K562 (cell line): Measurements from ENCODE around the gene DENR. TPM values are rescaled to one million over a fixed set of nuclear protein-coding genes. Genes with fewer than 3 reads are reported as not detected.

ENCODE experiments used
- ATAC-seq: fragments of 200-7000 bp; cut with Tn5 transposase; 3 replicates; pipeline ENCODE4 v1.9.1; 2020; ENCODE audit warnings: moderate library complexity
- BruUV-seq: library from RNA; stranded (reverse); fragments of 400-500 nt; replicated peaks from 2 replicates; lab custom pipeline; 2021; lab: Mats Ljungman, UMichigan
- CTCF ChIA-PET: fragments of 300-600 bp; formaldehyde crosslinking; extraction: SDS; loops from one replicate; lab custom pipeline; 2021; ENCODE audit warnings: low intra/inter-chr PET ratio; lab: Yijun Ruan, JAX
- POLR2A ChIA-PET: fragments of 300-600, 350-650 bp; sonication (Branson Sonifier 250); formaldehyde crosslinking; extraction: SDS; loops from one replicate; lab custom pipeline; 2021; ENCODE audit warnings: antibody characterized with exemption, inconsistent platforms; lab: Yijun Ruan, JAX
- DNase-seq, 4 experiments: peaks; one replicate each; pipeline versions ENCODE4 v3.0.0 to v3.0.0-alpha.2; 2011 to 2018; ENCODE audit warnings: low spot score in 3 of 4, mixed read lengths in 3 of 4; ENCODE audit errors: extremely low read depth in 1 of 4
- FAIRE-seq: peaks from 2 replicates; lab custom pipeline; 2011; peaks lifted over from hg19 to GRCh38; lab: Jason Lieb, UNC
- H2AFZ ChIP-seq: 2 replicates; pipeline ENCODE4 v1.6.0; 2011; ENCODE audit warnings: low read depth, low read length, control low read depth, inconsistent platforms
- H3K27ac ChIP-seq: fragments of 200-600 bp; 3 replicates; pipeline ENCODE4 v1.8.0; 2011; ENCODE audit warnings: low read depth, mild to moderate bottlenecking, control low read depth, inconsistent platforms, low read length, moderate library complexity, mixed read lengths; ENCODE audit errors: extremely low read depth
- H3K27me3 ChIP-seq, 2 experiments: fragments of 300-600 bp in 1 of 2; 2 replicates in 1 of 2; 3 replicates in 1 of 2; pipeline versions ENCODE4 v1.6.0 to v1.8.0; 2011; ENCODE audit warnings: inconsistent platforms in 2 of 2, low read length in 2 of 2, mild to moderate bottlenecking in 1 of 2, mixed read lengths in 1 of 2, moderate library complexity in 1 of 2; ENCODE audit not compliant: control insufficient read depth in 2 of 2, insufficient read depth in 2 of 2
- H3K36me3 ChIP-seq: fragments of 300-600 bp; 3 replicates; pipeline ENCODE4 v1.8.0; 2011; ENCODE audit warnings: mild to moderate bottlenecking, low read length, inconsistent platforms; ENCODE audit not compliant: control insufficient read depth, insufficient read depth
- H3K4me1 ChIP-seq, 2 experiments: fragments of 200-600 bp in 1 of 2; replicated peaks in 1 of 2; 2 replicates in 1 of 2; 3 replicates in 1 of 2; pipeline versions ENCODE4 v1.5.1 to v1.8.0; 2011; ENCODE audit warnings: inconsistent platforms in 2 of 2, low read length in 2 of 2, mild to moderate bottlenecking in 1 of 2, mixed read lengths in 1 of 2, moderate library complexity in 1 of 2; ENCODE audit not compliant: control insufficient read depth in 2 of 2, insufficient read depth in 2 of 2
- H3K4me2 ChIP-seq: 2 replicates; pipeline ENCODE4 v1.6.1; 2011; ENCODE audit warnings: low read length, control low read depth, inconsistent platforms, mixed read lengths; ENCODE audit not compliant: insufficient read depth
- H3K4me3 ChIP-seq: fragments of 200-600 bp; sonication (generic), shearing (Covaris generic); 2 replicates; pipeline ENCODE4 v1.5.1; 2016; ENCODE audit warnings: control low read depth, inconsistent platforms
- H3K79me2 ChIP-seq: fragments of 200-600 bp; 3 replicates; pipeline ENCODE4 v1.8.0; 2011; ENCODE audit warnings: low read length, inconsistent platforms; ENCODE audit not compliant: control insufficient read depth, insufficient read depth
- H3K9ac ChIP-seq, 2 experiments: 2 replicates each; pipeline versions ENCODE4 v1.6.0 to v1.6.1; 2011; ENCODE audit warnings: low read depth in 2 of 2, low read length in 2 of 2, control low read depth in 1 of 2, inconsistent platforms in 1 of 2, mild to moderate bottlenecking in 1 of 2, mixed read lengths in 1 of 2; ENCODE audit not compliant: insufficient read depth in 1 of 2
- H3K9me1 ChIP-seq: one replicate; pipeline ENCODE4 v1.6.0; 2011; ENCODE audit warnings: inconsistent platforms, mild to moderate bottlenecking, low read length, moderate library complexity; ENCODE audit not compliant: control insufficient read depth, insufficient read depth
- H3K9me3 ChIP-seq: replicated peaks from 2 replicates; pipeline ENCODE4 v1.5.1; 2011; ENCODE audit warnings: low read depth, low read length, inconsistent platforms; ENCODE audit not compliant: control insufficient read depth, insufficient read depth
- H4K20me1 ChIP-seq: replicated peaks from 2 replicates; pipeline ENCODE4 v1.6.1; 2011; ENCODE audit warnings: low read length, inconsistent platforms, mixed read lengths; ENCODE audit not compliant: control insufficient read depth, insufficient read depth
- CBX5 ChIP-seq: IDR thresholded peaks from 2 replicates; pipeline ENCODE4 v1.6.1; 2014; ENCODE audit warnings: low read depth, borderline replicate concordance
- HDGF ChIP-seq: fragments of 450-650 bp; IDR thresholded peaks from 2 replicates; pipeline ENCODE4 v1.6.1; 2016
- HNRNPL ChIP-seq: fragments of 200-400 bp; formaldehyde crosslinking; IDR thresholded peaks from 2 replicates; pipeline ENCODE4 v1.6.1; 2017; ENCODE audit warnings: low read depth, mild to moderate bottlenecking, low read length
- NCOR1 ChIP-seq: fragments of 450-650 bp; IDR thresholded peaks from 2 replicates; pipeline ENCODE4 v1.6.1; 2016; ENCODE audit warnings: mild to moderate bottlenecking, moderate library complexity
- POLR2AphosphoS2 ChIP-seq: IDR thresholded peaks from 2 replicates; pipeline ENCODE4 v1.6.1; 2012; ENCODE audit warnings: low read length, improper control_type of control experiment
- POLR2G ChIP-seq: fragments of 200-400 bp; formaldehyde crosslinking; IDR thresholded peaks from 2 replicates; pipeline ENCODE4 v1.6.1; 2017; ENCODE audit warnings: low read depth, mild to moderate bottlenecking, antibody characterized with exemption, low read length, moderate library complexity
- POLR3G ChIP-seq: IDR thresholded peaks from 2 replicates; pipeline ENCODE4 v1.6.1; 2011; ENCODE audit not compliant: insufficient read length, insufficient replicate concordance; ENCODE audit errors: extremely low read depth
- WGBS: fragments of 100-300 bp; shearing (Covaris generic); methylation state at CpG from one replicate; pipeline ENCODE4 v1.1.6; 2016; ENCODE audit warnings: low coverage, mixed read lengths; ENCODE audit not compliant: insufficient coverage; ENCODE audit errors: missing lambda C conversion rate; 5-methylcytosine and 5-hydroxymethylcytosine counted together
- in situ Hi-C: fragments of 300-500 bp; cut with MboI; formaldehyde crosslinking; loops from 4 replicates; pipeline ENCODE4 v1.15.0; 2018; ENCODE audit warnings: inconsistent platforms, mixed read lengths
- intact Hi-C: fragments of 100-400 bp; cut with micrococcal nuclease; formaldehyde crosslinking; loops from 2 replicates; pipeline ENCODE4 v1.14.2; 2022
- polyA plus RNA-seq, 8 experiments: library from polyadenylated mRNA; depleted of rRNA in 4 of 8; stranded (reverse) in 5 of 8; unstranded in 3 of 8; fragments of >200 nt; fragmentation: Nextera tagmentation in 2 of 8; fragmentation: Illumina TruSeq in 1 of 8; extraction: Ambion mirVana in 2 of 8; extraction: Trizol in 1 of 8; gene quantifications; 2 replicates each; pipeline versions ENCODE4 v1.2.1 to v1.2.3, GENCODE V29; 2011 to 2014; ENCODE audit warnings: inconsistent platforms in 1 of 8, missing spikeins in 1 of 8
- total RNA-seq, 7 experiments: library from RNA; depleted of rRNA in 6 of 7; stranded (reverse); fragments of >200 nt in 6 of 7; fragmentation: Illumina TruSeq in 2 of 7; extraction: Trizol in 2 of 7; gene quantifications; 2 replicates each; pipeline versions ENCODE4 v1.2.1 to v1.2.3, GENCODE V29; 2011 to 2021; ENCODE audit warnings: low replicate concordance in 1 of 7
- TF ChIP-seq, protein P1 (sequence below): sonication (generic); formaldehyde crosslinking; IDR thresholded peaks from 2 replicates; pipeline ENCODE4 v1.8.1; 2022; ENCODE audit warnings: missing genetic modification reagents
- TF ChIP-seq, protein P2 (sequence below): fragments of 450-650 bp; IDR thresholded peaks from 2 replicates; pipeline ENCODE4 v1.6.1; 2016; ENCODE audit warnings: borderline replicate concordance
- TF ChIP-seq, protein P3 (sequence below): fragments of 450-650 bp; IDR thresholded peaks from 2 replicates; pipeline ENCODE4 v1.6.1; 2016; ENCODE audit warnings: missing biosample characterization, missing genetic modification characterization
- TF ChIP-seq, protein P4 (sequence below): fragments of 250-450 bp; sonication (Bioruptor Pico); IDR thresholded peaks from 2 replicates; pipeline ENCODE4 v1.5.0; 2020; ENCODE audit warnings: mild to moderate bottlenecking

Gene DENR
- total and polyA plus RNA-seq, 9 of the 15 experiments (the other 6 are each of a cell fraction or from before 2014, with no cell fraction given), result 32.5 to 77.4 (median 54.7) TPM

DNA sequence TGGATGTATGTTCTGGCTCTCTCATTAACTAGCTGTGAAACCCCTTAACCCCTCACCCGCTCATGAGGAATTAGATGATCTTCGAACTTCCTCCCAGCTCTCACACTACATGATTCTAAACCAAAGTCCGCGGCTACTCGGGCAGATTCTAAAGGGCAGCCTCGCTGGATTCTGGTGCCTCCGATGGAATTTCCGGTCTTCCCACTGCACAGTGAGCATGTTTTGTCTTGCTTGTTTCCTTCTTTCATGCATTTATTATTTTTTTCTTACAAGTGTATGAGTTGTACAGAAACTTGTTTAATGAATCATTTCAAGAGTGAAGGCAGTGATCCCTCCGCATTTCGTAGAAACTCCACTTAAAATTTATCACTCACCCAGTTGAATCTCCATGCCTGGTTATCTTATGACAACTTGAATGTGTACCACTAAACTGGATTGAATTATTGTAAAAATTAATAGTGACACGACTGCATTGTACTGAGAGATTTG lies 31.5 kb upstream of the DENR start (continued):
- TF ChIP-seq NCOR1 (no peak), HDGF (no peak)
- TF ChIP-seq, protein P1, sequence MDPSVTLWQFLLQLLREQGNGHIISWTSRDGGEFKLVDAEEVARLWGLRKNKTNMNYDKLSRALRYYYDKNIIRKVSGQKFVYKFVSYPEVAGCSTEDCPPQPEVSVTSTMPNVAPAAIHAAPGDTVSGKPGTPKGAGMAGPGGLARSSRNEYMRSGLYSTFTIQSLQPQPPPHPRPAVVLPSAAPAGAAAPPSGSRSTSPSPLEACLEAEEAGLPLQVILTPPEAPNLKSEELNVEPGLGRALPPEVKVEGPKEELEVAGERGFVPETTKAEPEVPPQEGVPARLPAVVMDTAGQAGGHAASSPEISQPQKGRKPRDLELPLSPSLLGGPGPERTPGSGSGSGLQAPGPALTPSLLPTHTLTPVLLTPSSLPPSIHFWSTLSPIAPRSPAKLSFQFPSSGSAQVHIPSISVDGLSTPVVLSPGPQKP, result no peak
- TF ChIP-seq, protein P2, sequence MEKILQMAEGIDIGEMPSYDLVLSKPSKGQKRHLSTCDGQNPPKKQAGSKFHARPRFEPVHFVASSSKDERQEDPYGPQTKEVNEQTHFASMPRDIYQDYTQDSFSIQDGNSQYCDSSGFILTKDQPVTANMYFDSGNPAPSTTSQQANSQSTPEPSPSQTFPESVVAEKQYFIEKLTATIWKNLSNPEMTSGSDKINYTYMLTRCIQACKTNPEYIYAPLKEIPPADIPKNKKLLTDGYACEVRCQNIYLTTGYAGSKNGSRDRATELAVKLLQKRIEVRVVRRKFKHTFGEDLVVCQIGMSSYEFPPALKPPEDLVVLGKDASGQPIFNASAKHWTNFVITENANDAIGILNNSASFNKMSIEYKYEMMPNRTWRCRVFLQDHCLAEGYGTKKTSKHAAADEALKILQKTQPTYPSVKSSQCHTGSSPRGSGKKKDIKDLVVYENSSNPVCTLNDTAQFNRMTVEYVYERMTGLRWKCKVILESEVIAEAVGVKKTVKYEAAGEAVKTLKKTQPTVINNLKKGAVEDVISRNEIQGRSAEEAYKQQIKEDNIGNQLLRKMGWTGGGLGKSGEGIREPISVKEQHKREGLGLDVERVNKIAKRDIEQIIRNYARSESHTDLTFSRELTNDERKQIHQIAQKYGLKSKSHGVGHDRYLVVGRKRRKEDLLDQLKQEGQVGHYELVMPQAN, result no peak
- TF ChIP-seq, protein P3, sequence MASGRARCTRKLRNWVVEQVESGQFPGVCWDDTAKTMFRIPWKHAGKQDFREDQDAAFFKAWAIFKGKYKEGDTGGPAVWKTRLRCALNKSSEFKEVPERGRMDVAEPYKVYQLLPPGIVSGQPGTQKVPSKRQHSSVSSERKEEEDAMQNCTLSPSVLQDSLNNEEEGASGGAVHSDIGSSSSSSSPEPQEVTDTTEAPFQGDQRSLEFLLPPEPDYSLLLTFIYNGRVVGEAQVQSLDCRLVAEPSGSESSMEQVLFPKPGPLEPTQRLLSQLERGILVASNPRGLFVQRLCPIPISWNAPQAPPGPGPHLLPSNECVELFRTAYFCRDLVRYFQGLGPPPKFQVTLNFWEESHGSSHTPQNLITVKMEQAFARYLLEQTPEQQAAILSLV (tag), result no peak

DNA sequence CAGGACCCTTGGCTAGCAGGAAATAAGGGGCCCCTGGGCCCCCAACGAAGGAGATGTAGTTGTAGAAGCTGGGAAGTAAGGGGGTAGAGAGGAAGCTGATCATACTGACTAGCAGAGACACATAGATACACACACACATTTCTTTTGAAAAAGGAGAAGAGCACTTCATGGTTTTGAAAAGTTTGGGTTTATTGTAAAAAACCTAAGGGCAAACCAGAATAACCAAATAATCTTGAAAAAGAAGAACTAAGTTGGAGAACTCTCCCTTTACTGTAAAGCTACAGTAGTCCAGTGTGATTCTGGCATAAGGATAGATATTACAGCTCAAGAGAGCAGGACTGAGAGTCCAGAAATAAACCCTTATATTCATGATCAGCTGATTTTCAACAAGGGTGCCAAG lies 30.2 kb upstream of the DENR start:
- DNase-seq (no peak), ATAC-seq (no peak), FAIRE-seq (no peak)
- Histone ChIP-seq H3K27me3 (peaks cover 0 to 1% of the 10 kb centered on the region in 2 experiments; a peak in 1 of 5 replicates), H3K9me1 (no peaks in the 10 kb centered on the region), H3K9me3 (no peaks in the 10 kb centered on the region), H3K4me1 (peaks cover 0 to 8% of the 10 kb centered on the region in 2 experiments; a peak in 1 of 5 replicates), H3K27ac (no peak overlapping the region), H4K20me1 (peaks cover 3% of the 10 kb centered on the region; the same call in 1 of the 2 replicates), H3K36me3 (no peaks in the 10 kb centered on the region), H3K9ac (no peak overlapping the region), H2AFZ (no peak overlapping the region), H3K4me2 (no peak overlapping the region), H3K4me3 (no peak overlapping the region), H3K79me2 (no peaks in the 10 kb centered on the region)
- CTCF ChIA-PET, result no interaction called here
- no TSS peak for BruUV-seq
- intact Hi-C loops (no loop called here), in situ Hi-C loops (no loop called here)
- WGBS, result 0% methylated on average over 1 of the region's 1 CpG
- no peak for TF ChIP-seq POLR2AphosphoS2
- no peak for TF ChIP-seq POLR2G
- no peak for TF ChIP-seq CBX5
- TF ChIP-seq HNRNPL, result no peak
- no peak for TF ChIP-seq POLR3G
- TF ChIP-seq, protein P4, sequence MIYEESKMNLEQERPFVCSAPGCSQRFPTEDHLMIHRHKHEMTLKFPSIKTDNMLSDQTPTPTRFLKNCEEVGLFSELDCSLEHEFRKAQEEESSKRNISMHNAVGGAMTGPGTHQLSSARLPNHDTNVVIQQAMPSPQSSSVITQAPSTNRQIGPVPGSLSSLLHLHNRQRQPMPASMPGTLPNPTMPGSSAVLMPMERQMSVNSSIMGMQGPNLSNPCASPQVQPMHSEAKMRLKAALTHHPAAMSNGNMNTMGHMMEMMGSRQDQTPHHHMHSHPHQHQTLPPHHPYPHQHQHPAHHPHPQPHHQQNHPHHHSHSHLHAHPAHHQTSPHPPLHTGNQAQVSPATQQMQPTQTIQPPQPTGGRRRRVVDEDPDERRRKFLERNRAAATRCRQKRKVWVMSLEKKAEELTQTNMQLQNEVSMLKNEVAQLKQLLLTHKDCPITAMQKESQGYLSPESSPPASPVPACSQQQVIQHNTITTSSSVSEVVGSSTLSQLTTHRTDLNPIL (CRISPR knock-in tag), result no peak
- POLR2A ChIA-PET, result interaction anchor here (1.1 kb wide), 1 partner anchor 13 kb away, joined by 3 read pairs; no protein-coding TSS in a partner anchor
